Inflammatory macrophage (primary cell): ENCODE results near the gene MTARC2.

Source experiments
- DNase-seq, 2 donors: peaks; one replicate each; pipeline ENCODE4 v3.0.0-alpha.2; 2020 to 2022

The MTARC2 gene

GRCh38 chr1:220833436-220833835 lies 85.3 kb downstream of the MTARC2 start:
- no peak for DNase-seq
